Endothelial cell of umbilical vein (primary cell): ENCODE data around the gene KCTD5. TPM values are rescaled to one million over a fixed set of nuclear protein-coding genes. Genes with fewer than 3 reads are reported as not detected.

Source experiments
- BruUV-seq: library from RNA; stranded (reverse); fragments of 400-500 nt; replicated peaks from 2 replicates; lab custom pipeline; 2021; lab: Mats Ljungman, UMichigan
- CTCF ChIA-PET: fragments of 300-600, 350-600 bp; sonication (Branson Sonifier 250); formaldehyde crosslinking; loops from one replicate; lab custom pipeline; 2021; ENCODE audit warnings: antibody characterized with exemption, inconsistent platforms; lab: Charles Lee
- POLR2A ChIA-PET: fragments of 300-600, 350-600 bp; sonication (Branson Sonifier 250); formaldehyde crosslinking; loops from one replicate; lab custom pipeline; 2021; ENCODE audit warnings: antibody characterized with exemption, inconsistent platforms; lab: Charles Lee
- DNase-seq: peaks from one replicate; pipeline ENCODE4 v3.0.0-alpha.2; 2011; ENCODE audit warnings: low read depth, low spot score
- FAIRE-seq: peaks from 2 replicates; lab custom pipeline; 2011; peaks lifted over from hg19 to GRCh38; lab: Jason Lieb, UNC
- H2AFZ ChIP-seq: 2 replicates; pipeline ENCODE4 v1.6.0; 2012; ENCODE audit warnings: low read depth, low read length, control low read depth, inconsistent platforms
- H3K27ac ChIP-seq: 2 replicates; pipeline ENCODE4 v1.5.1; 2011; ENCODE audit warnings: low read depth, mild to moderate bottlenecking, control low read depth, low read length, moderate library complexity; ENCODE audit not compliant: insufficient read depth
- H3K27me3 ChIP-seq, 2 experiments: 2 replicates each; pipeline versions ENCODE4 v1.6.0 to v1.6.1; 2011; ENCODE audit warnings: low read length in 2 of 2, mixed read lengths in 1 of 2; ENCODE audit not compliant: control insufficient read depth in 2 of 2, insufficient read depth in 2 of 2
- H3K36me3 ChIP-seq, 2 experiments: 2 replicates in 1 of 2; 3 replicates in 1 of 2; pipeline ENCODE4 v1.5.1; 2011; ENCODE audit warnings: low read length in 2 of 2, mild to moderate bottlenecking in 1 of 2, moderate library complexity in 1 of 2; ENCODE audit not compliant: control insufficient read depth in 2 of 2, insufficient read depth in 2 of 2; ENCODE audit errors: extremely low read depth in 1 of 2
- H3K4me1 ChIP-seq: 3 replicates; pipeline ENCODE4 v1.5.1; 2011; ENCODE audit warnings: mild to moderate bottlenecking, low read length; ENCODE audit not compliant: control insufficient read depth, insufficient read depth; ENCODE audit errors: extremely low read depth
- H3K4me2 ChIP-seq: 2 replicates; pipeline ENCODE4 v1.6.1; 2011; ENCODE audit warnings: low read length, control low read depth, mixed read lengths; ENCODE audit not compliant: insufficient read depth
- H3K4me3 ChIP-seq, 3 experiments: fragments of 200-600 bp in 1 of 3; sonication (generic), shearing (Covaris generic) in 1 of 3; replicated peaks in 1 of 3; 2 replicates each; pipeline ENCODE4 v1.5.1; 2011 to 2016; ENCODE audit warnings: control low read depth in 3 of 3, low read length in 3 of 3, mild to moderate bottlenecking in 2 of 3, inconsistent platforms in 1 of 3, low read depth in 1 of 3, moderate library complexity in 1 of 3; ENCODE audit not compliant: insufficient read depth in 1 of 3
- H3K79me2 ChIP-seq: 2 replicates; pipeline ENCODE4 v1.6.0; 2012; ENCODE audit warnings: low read length, inconsistent platforms; ENCODE audit not compliant: control insufficient read depth, insufficient read depth
- H3K9ac ChIP-seq: replicated peaks from 2 replicates; pipeline ENCODE3; 2011; ENCODE audit warnings: low read length, control low read depth; ENCODE audit not compliant: insufficient read depth; ENCODE audit errors: extremely low read depth
- H3K9me1 ChIP-seq: replicated peaks from 3 replicates; pipeline ENCODE4 v1.6.0; 2011; ENCODE audit warnings: mild to moderate bottlenecking, low read length; ENCODE audit not compliant: control insufficient read depth, insufficient read depth; ENCODE audit errors: extremely low read depth
- H3K9me3 ChIP-seq: replicated peaks from 2 replicates; pipeline ENCODE4 v1.5.1; 2012; ENCODE audit warnings: low read length, inconsistent platforms; ENCODE audit not compliant: control insufficient read depth, insufficient read depth
- H4K20me1 ChIP-seq: replicated peaks from 2 replicates; pipeline ENCODE3; 2011; ENCODE audit warnings: mild to moderate bottlenecking, low read length; ENCODE audit not compliant: control insufficient read depth, insufficient read depth; ENCODE audit errors: extremely low read depth
- CTCF ChIP-seq, 2 donors: IDR thresholded peaks; 1 replicate in 1 of 2; 2 replicates in 1 of 2; pipeline ENCODE4 v1.5.1; 2011; ENCODE audit warnings: low read length in 2 of 2, mild to moderate bottlenecking in 2 of 2, moderate library complexity in 2 of 2, control low read depth in 1 of 2, inconsistent platforms in 1 of 2, low read depth in 1 of 2; ENCODE audit not compliant: insufficient read depth in 1 of 2; ENCODE audit errors: extremely low read depth in 1 of 2
- EZH2 ChIP-seq: IDR thresholded peaks from 2 replicates; pipeline ENCODE4 v1.6.1; 2012; ENCODE audit warnings: borderline replicate concordance, low read depth, mild to moderate bottlenecking, moderate library complexity, low read length, inconsistent platforms; ENCODE audit not compliant: severe bottlenecking
- FOS ChIP-seq: IDR thresholded peaks from 2 replicates; pipeline ENCODE4 v1.6.1; 2011; ENCODE audit warnings: mild to moderate bottlenecking, low read length, moderate library complexity, borderline replicate concordance; ENCODE audit not compliant: insufficient read depth
- GATA2 ChIP-seq: IDR thresholded peaks from 2 replicates; pipeline ENCODE4 v1.7.0; 2011; ENCODE audit warnings: low read depth, mild to moderate bottlenecking, moderate library complexity, mixed read lengths, low read length; ENCODE audit not compliant: insufficient read length, insufficient read depth
- JUN ChIP-seq: IDR thresholded peaks from 2 replicates; pipeline ENCODE4 v1.6.1; 2011; ENCODE audit warnings: borderline replicate concordance, low read depth; ENCODE audit not compliant: insufficient read length, insufficient read depth
- MAX ChIP-seq: IDR thresholded peaks from 2 replicates; pipeline ENCODE4 v1.6.1; 2011; ENCODE audit not compliant: insufficient read depth, insufficient read length
- MYC ChIP-seq: IDR thresholded peaks from one replicate; pipeline ENCODE4 v1.6.1; 2011; ENCODE audit warnings: mild to moderate bottlenecking, low read depth, low read length
- POLR2A ChIP-seq: IDR thresholded peaks from 2 replicates; pipeline ENCODE4 v1.6.1; 2012; ENCODE audit warnings: low read depth, mild to moderate bottlenecking, control low read depth, low read length
- POLR2AphosphoS5 ChIP-seq: IDR thresholded peaks from 2 replicates; pipeline ENCODE4 v1.6.1; 2012; ENCODE audit warnings: low read depth, mild to moderate bottlenecking, control low read depth, low read length, moderate library complexity; ENCODE audit not compliant: insufficient read depth
- dilution Hi-C: fragments of 300-500 bp; cut with MboI; formaldehyde crosslinking; loops from one replicate; pipeline ENCODE4 v1.15.0; 2019; ENCODE audit warnings: low sequenced_read_pairs; ENCODE audit not compliant: extremely low pct_ligation_motif_present
- intact Hi-C: fragments of 100-400 bp; cut with micrococcal nuclease; formaldehyde crosslinking; loops from one replicate; pipeline ENCODE4 v1.10.0; 2022
- polyA plus RNA-seq, 4 experiments: library from polyadenylated mRNA; depleted of rRNA in 3 of 4; stranded (reverse) in 3 of 4; unstranded in 1 of 4; fragments of >200 nt; gene quantifications; 2 replicates each; pipeline versions ENCODE4 v1.2.1 to v1.2.3, GENCODE V29; 2011 to 2012; ENCODE audit warnings: missing spikeins in 1 of 4
- total RNA-seq: library from RNA; stranded (reverse); gene quantifications from 2 replicates; pipeline ENCODE4 v1.2.3, GENCODE V29; 2021

KCTD5 gene
- total and polyA plus RNA-seq, 2 donors (not counting 3 experiments of a cell fraction or from before 2014, with no cell fraction given): 32.2 to 42.0 TPM

GRCh38 chr16:2755158-2755557 is 72.8 kb downstream of the KCTD5 start:
- intact Hi-C loops: no loop called here
- CTCF ChIA-PET: no interaction called here
- Histone ChIP-seq H3K4me3 (peak overlapping the region in 1 of 3 experiments; percentile 91), H3K9me1 (no peaks in the 10 kb centered on the region), H4K20me1 (peaks cover 23% of the 10 kb centered on the region), H3K27me3 (no peaks in the 10 kb centered on the region), H3K27ac (no peak overlapping the region), H3K4me1 (peaks cover 26% of the 10 kb centered on the region), H3K79me2 (peaks cover 72% of the 10 kb centered on the region), H3K9me3 (no peaks in the 10 kb centered on the region), H3K9ac (no peak overlapping the region), H2AFZ (no peak overlapping the region), H3K36me3 (peaks cover 25 to 28% of the 10 kb centered on the region in 2 experiments), H3K4me2 (peak overlapping the region; percentile 98)
- POLR2A ChIA-PET: no interaction called here
- DNase-seq (no peak), FAIRE-seq (no peak)
- dilution Hi-C loops: no loop called here
- BruUV-seq: no TSS peak
- TF ChIP-seq MAX (no peak), MYC (no peak), GATA2 (no peak), FOS (no peak), CTCF (IDR thresholded peaks at IDR 0.05; ENCODE audit: extremely low read depth in 1 of 2, insufficient read depth in 1 of 2, low read depth in 1 of 2, low read length in 2 of 2) (no peak), POLR2A (no peak), EZH2 (no peak), JUN (no peak), POLR2AphosphoS5 (no peak)
